Measurements from ENCODE around the gene AAK1.
A peak's percentile ranks its signal among the peaks of the same experiment; 100 is the strongest.
"Not testable (repeated sequence)": the region's sequence is repeated elsewhere in the genome, so short reads cannot be mapped to it uniquely, and the experiment has no call there.

Gene AAK1

DNA sequence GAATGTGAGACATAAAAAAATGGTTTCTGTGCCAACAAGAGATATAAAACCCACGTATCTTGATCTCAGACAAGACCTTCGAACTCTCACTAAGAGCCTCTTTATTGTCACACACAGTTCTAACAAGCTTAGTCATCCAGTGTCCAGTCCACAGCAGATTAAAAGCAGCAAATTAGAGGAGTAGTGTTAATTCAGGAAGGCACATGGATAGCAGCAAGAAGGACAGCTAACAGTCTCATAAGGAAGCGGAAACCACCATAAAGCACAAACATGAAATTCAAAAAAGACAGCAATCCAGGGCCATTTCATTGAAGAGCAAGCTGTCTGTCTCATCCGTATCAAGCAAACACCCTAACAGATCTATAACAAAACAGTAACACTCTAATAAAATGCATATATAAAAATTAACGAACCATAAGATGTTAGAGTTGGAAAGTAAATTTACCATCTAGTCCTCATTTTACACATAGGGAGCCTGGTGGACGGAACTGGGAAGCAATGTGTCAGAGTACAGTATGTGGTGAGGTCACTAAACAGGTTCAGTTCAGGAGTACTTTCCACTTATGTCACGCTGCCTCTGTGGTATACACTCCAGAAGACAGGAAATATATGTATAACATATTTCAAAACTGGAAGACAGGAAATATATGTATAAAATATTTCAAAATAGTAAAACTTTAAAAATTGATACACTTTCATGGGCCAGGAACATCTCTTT is 18.3 kb downstream of the AAK1 start:
- no peak for DNase-seq (ENCODE audit: low spot score)

DNA sequence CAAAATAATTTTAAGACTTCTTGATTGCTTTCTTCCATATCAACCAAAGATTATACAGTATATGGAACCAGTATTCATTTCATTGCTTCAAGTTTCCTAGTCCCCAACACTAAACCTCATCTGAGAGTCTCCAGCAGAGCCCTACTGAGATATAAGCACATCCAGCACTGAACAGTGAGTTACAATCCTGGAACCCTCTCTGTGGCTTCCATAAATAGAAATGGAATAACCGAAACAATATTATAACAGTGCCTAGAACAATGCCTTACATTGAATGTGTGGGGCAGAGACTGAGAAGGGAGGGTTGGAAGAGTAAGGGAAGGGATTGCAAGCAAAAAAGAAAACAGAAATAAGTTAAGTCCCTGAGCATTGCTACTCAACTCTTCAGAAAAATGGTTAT is 18.9 kb downstream of the AAK1 start:
- DNase-seq (ENCODE audit: low spot score) = no peak

GRCh38 chr2:69624131-69624530 is 19.4 kb downstream of the AAK1 start:
- no peak for DNase-seq (ENCODE audit: low spot score)

GRCh38 chr2:69623236-69623635 is 20.3 kb downstream of the AAK1 start:
- no peak for DNase-seq (ENCODE audit: low spot score)

GRCh38 chr2:69622805-69623204 is 20.7 kb downstream of the AAK1 start:
- DNase-seq (ENCODE audit: low spot score) = not testable (repeated sequence)

DNA sequence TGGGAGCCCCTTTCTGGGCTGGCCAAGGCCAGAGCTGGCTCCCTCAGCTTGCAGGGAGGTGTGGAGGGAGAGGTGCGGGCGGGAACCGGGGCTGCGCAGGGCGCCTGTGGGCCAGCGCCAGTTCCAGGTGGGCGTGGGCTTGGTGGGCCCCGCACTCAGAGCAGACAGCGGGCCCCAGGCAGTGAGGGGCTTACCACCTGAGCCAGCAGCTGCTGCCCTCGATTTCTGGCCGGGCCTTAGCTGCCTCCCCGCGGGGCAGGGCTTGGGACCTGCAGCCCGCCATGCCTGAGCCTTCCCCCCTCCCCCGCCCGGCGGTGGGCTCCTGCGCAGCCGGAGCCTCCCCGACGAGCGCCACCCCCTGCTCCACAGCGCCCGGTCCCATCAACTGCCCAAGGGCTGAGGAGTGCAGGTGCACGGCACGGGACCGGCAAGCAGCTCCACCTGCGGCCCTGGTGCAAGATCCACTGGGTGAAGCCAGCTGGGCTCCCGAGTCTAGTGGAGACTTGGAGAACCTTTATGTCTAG is 21.5 kb downstream of the AAK1 start:
- DNase-seq (ENCODE audit: low spot score) = not testable (repeated sequence)

- DNase-seq (ENCODE audit: low spot score) = no peak
Measured at GRCh38 chr2:69621440-69621839, 22.1 kb downstream of the AAK1 start.

GRCh38 chr2:69620870-69621269 is 22.7 kb downstream of the AAK1 start:
- no peak for DNase-seq (ENCODE audit: low spot score)

DNA sequence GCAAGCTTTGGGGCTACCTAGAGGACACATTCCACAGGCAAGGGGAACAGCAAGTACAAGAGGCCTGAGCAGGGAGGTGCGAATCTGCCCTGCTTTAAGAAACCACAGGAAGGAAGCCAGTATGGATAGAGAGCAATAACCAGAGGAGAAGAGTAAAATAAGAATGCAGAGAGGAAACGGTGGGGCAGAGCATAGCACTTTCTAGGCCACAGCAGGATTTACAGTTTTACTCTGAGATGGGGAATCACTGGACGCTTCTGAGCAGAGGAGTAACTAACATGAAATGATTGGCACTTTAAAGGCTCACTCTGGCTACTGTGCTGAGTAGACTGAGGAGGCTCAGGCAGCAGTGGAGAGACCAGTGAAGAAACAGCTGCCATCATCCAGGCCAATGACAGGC is 23.8 kb downstream of the AAK1 start:
- no peak for DNase-seq (ENCODE audit: low spot score)

DNA sequence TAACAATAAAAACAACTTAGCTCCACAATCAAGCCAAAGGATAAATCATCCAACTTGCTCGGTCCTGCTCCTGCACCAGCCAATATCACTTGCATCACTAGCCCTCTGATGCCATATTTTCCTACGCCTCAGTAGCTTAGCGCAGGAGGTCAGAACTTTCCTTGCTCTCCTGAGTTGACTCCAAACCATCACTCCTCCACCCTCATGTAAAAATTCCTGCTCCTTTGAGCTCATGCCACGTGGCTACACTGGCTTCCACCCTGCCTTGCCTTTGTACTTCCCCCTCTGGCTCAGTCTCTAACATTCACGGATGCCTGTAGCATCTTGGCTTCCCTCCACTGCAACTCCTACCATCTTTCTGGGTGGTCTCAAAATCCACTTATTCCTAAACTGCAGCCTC is 25.2 kb downstream of the AAK1 start:
- no peak for DNase-seq (ENCODE audit: low spot score)

DNA sequence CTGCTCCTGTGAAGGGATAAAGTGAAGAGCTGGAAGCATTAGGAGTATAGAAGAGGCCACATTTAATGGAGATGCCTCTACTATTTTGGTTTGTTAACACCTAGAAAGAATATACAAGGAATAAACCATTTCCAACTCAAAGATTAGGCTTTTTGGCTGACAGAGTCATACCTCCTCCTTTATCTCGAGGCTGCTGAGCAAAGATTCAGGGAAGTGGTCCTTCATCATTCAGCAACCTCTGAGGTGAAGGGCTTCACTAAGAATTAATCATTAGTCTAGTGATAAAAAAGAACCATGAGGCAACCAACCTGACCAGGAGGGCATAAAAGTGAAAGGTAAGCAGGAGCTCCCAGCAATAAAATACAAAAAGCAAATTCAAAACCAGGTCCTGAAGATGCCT is 25.8 kb downstream of the AAK1 start:
- DNase-seq (ENCODE audit: low spot score) = no peak

GRCh38 chr2:69616755-69617154 is 26.8 kb downstream of the AAK1 start:
- DNase-seq (ENCODE audit: low spot score) = no peak

DNA sequence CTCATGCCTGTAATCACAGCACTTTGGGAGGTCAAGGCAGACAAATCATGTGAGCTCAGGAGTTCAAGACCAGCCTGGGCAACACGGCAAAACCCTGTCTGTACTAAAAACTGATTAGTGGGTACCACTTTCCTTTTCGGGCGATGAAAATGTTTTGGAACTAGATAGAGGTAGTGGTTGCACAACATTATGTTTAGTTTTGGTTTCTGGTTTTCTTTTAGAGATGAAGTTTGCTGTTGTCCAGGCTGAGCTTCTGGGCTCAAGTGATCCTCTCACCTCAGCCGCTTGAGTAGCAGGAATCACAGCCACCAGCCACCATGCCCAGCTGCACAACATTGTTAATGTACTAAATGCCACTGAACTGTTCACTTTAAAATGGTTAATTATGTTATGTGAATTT is 27.6 kb downstream of the AAK1 start:
- DNase-seq (ENCODE audit: low spot score) = no peak

GRCh38 chr2:69615078-69615625 is 28.4 kb downstream of the AAK1 start:
- DNase-seq (ENCODE audit: low spot score) = no peak

- DNase-seq (ENCODE audit: low spot score) = no peak
Measured at GRCh38 chr2:69612707-69613106, 30.8 kb downstream of the AAK1 start.

DNA sequence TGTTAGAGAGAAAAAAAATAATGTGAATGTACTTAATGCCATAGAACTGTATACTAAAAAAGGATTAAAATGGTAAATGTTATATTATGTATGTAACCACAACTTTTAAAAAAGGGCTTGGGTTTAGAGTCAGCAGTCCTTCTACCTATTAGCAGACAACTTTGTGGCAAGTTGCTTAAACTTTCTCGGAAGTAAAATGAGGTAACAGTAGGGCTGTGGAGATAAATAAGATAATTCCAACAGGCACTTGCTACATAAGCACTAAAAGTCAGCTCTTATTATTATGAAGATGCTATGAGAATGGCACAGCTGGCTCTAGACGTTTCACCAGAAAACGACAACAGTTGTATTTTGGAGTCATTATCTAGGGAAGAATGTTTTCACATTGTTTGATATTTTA is 31.3 kb downstream of the AAK1 start:
- DNase-seq (ENCODE audit: low spot score) = no peak

- DNase-seq (ENCODE audit: low spot score) = no peak
Measured at GRCh38 chr2:69608109-69608508, 35.4 kb downstream of the AAK1 start.

- DNase-seq (ENCODE audit: low spot score) = not testable (repeated sequence)
Measured at GRCh38 chr2:69606771-69607170, 36.8 kb downstream of the AAK1 start.

DNA sequence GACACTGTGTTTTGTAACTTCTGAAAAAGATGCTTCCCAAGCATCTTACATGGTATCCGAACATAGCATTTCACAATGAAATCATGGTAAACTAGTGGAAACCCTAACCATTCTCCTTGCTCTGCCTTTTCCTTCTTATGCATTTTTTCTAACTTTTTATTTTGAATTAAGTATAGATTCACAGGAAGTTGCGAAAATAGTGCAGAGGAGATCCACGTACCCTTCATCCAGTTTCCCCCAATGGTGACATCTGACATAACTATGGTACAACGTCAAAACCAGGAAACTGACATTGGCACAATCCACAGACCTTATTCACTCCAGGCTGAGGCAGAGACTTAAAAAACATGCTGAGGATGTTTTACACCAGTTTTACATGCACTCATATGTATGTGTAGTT is 38.3 kb downstream of the AAK1 start:
- no peak for DNase-seq (ENCODE audit: low spot score)

- DNase-seq (ENCODE audit: low spot score) = no peak
Measured at GRCh38 chr2:69604836-69605235, 38.7 kb downstream of the AAK1 start.

DNA sequence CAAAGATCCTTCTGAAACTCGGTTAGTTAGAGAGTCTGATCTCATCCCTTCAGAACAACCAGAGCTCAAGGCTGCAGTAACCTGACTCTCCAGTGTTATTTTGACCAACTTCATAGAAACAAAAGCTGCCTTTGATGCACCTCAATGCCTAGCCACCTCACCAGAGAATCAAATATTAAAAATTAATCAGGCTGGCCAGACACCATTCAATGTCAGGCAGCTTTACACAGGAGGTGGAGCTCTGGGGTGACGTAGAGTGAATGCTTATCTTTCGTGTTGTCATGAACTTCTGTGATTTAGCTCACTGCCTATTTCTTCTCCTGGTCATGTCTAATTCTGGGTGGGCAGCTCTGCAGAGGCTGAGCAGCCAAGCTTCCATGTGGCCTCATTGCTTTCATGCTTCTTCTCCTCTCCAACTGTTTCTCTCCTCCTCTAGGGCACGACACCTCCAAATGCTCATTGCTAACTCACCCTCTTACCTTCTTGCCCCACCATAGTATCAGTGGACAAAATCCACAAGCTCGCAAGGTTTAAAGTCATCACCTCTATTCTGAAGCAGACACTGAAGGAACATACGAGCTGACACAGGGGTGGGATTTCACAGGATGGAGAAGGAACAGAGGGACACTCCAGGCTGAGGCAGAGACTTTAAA is 39.4 kb downstream of the AAK1 start:
- peak; percentile 72 for DNase-seq (ENCODE audit: low spot score)

DNA sequence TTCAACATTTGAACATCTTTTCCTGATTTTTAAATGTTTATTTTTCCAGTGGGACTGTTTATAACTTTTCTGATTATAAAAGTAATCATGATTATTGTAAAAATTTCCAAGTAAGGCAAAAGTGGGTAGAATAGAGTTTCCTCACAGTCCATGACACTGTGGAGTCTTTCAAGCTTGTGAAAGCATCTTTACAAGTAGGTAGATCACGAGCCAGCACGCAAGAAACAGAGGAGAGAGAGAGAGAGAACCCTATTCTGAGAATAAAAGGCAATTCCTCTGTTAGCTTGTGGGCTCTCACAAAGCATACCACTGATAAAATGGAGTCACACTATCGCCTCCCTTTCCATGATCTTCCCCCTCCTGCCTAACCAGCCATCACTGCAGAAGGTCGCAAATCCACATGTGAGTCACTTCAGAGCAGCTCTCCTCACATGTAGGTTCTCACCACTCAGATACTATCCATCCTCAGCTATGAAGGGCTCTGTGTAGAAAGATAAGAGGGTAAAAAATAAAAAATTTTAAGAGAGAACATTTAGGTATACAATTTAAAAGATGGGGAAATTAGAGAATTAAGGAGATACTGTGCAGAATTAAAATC is 40.3 kb downstream of the AAK1 start:
- DNase-seq (ENCODE audit: low spot score) = peak; percentile 50

GRCh38 chr2:69601179-69601612 is 42.3 kb downstream of the AAK1 start:
- DNase-seq (ENCODE audit: low spot score) = peak; percentile 86
